ENCODE measurements around the gene RGS14. TPM values are rescaled to one million over a fixed set of nuclear protein-coding genes. Genes with fewer than 3 reads are reported as not detected.

The RGS14 gene
- total RNA-seq, 1 experiment from 2014 or later, result 11.9 TPM

DNA sequence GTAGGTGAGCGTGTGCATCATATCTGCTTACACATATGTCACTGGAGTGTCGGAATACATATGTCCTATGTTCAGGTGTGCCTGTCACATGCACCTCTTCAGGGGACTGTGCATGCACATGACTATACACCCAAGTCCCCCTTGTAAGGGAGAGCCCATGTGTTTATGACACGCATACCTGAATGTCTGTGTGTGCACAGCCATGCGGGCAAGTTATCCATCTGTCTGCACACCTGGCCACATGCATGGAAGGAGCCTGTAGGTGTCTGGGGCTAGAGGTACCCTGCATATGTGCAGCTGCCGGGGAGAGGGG lies 622 bp upstream of the RGS14 start:
- Histone ChIP-seq H3K4me2 (no peak overlapping the region), H2AFZ (no peak overlapping the region), H3K4me1 (replicated peaks; ENCODE audit: insufficient read depth) (peaks cover 3% of the 10 kb centered on the region; the same call in 1 of the 2 replicates)

DNA sequence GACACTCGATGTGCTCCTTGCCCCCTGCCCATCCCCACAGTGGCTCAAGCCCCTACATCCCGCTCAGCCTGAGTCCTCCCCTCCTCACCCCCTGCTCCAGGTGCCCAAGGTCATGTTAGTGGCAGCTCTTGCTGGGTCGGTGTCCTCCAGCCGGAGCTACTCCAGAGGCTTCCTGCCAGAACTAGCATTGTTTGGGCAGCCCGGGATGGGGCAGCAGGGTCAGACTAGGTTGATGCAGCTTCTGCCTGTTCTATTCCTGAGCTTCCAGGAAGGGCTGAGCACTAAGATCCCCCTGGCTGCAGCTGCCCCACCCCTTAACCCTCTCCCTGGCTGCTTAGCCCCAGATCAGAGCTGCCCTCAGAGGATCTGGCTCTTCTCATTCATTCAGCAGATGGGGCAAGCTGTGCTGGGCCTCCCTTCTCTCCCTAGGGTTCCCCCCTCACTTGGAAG lies 671 bp downstream of the RGS14 start:
- H3K79me2 ChIP-seq (ENCODE audit: low read depth), result no peaks in the 10 kb centered on the region
- no peak overlapping the region for H3K4me2 ChIP-seq
- no peaks in the 10 kb centered on the region for H3K9me2 ChIP-seq (ENCODE audit: insufficient read depth)
- H3K4me1 ChIP-seq (replicated peaks; ENCODE audit: insufficient read depth), result 0 out of 2 replicates have a peak, but pooled peaks cover 2% of the 10 kb centered on the region
- H3K36me3 ChIP-seq (ENCODE audit: low read depth), result no peaks in the 10 kb centered on the region
- H4K20me1 ChIP-seq (ENCODE audit: insufficient read depth), result no peaks in the 10 kb centered on the region
- H2AFZ ChIP-seq, result no peak overlapping the region
- no peak overlapping the region for H3K4me3 ChIP-seq
- H3F3A ChIP-seq (ENCODE audit: insufficient read depth, low read depth), result 0 out of 2 replicates have a peak, but pooled peaks cover 7% of the 10 kb centered on the region
- ChIA-PET POLR2A (ENCODE audit: unreplicated experiment) (interaction anchor here (0.6 kb wide), 2 partner anchors 99 to 123 kb away, joined by 6 to 7 read pairs; no protein-coding TSS in a partner anchor), CTCF (no interaction called here)
- no peak for DNase-seq
- BruUV-seq (replicated peaks), result no TSS peak
- intact Hi-C loops (cut with micrococcal nuclease; ENCODE audit: unreplicated experiment), result no loop called here
- TF ChIP-seq, protein P1, sequence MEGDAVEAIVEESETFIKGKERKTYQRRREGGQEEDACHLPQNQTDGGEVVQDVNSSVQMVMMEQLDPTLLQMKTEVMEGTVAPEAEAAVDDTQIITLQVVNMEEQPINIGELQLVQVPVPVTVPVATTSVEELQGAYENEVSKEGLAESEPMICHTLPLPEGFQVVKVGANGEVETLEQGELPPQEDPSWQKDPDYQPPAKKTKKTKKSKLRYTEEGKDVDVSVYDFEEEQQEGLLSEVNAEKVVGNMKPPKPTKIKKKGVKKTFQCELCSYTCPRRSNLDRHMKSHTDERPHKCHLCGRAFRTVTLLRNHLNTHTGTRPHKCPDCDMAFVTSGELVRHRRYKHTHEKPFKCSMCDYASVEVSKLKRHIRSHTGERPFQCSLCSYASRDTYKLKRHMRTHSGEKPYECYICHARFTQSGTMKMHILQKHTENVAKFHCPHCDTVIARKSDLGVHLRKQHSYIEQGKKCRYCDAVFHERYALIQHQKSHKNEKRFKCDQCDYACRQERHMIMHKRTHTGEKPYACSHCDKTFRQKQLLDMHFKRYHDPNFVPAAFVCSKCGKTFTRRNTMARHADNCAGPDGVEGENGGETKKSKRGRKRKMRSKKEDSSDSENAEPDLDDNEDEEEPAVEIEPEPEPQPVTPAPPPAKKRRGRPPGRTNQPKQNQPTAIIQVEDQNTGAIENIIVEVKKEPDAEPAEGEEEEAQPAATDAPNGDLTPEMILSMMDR (conservative IDR thresholded peaks at IDR 0.05), result no peak
- TF ChIP-seq EZH2 (IDR thresholded peaks at IDR 0.05; ENCODE audit: low read depth), result no peak
- no peaks in the 10 kb centered on the region for H3K9me3 ChIP-seq (ENCODE audit: insufficient read depth, low read depth)
- H3K27ac ChIP-seq, result no peak overlapping the region
- H3K27me3 ChIP-seq (ENCODE audit: insufficient read depth, low read depth), result peaks cover 14% of the 10 kb centered on the region; the same call in 1 of the 2 replicates

More for the DNA sequence above, 622 bp upstream of the RGS14 start:
- Histone ChIP-seq H3K9me3 (ENCODE audit: insufficient read depth, low read depth) (no peaks in the 10 kb centered on the region), H3K36me3 (ENCODE audit: low read depth) (no peaks in the 10 kb centered on the region), H3K27me3 (ENCODE audit: insufficient read depth, low read depth) (peaks cover 14% of the 10 kb centered on the region; the same call in 1 of the 2 replicates), H3K79me2 (ENCODE audit: low read depth) (no peaks in the 10 kb centered on the region), H3K27ac (no peak overlapping the region), H3K4me3 (no peak overlapping the region), H3F3A (ENCODE audit: insufficient read depth, low read depth) (0 out of 2 replicates have a peak, but pooled peaks cover 6% of the 10 kb centered on the region), H3K9me2 (ENCODE audit: insufficient read depth) (no peaks in the 10 kb centered on the region), H4K20me1 (ENCODE audit: insufficient read depth) (no peaks in the 10 kb centered on the region)
- no TSS peak for BruUV-seq (replicated peaks)
- intact Hi-C loops (cut with micrococcal nuclease; ENCODE audit: unreplicated experiment), result no loop called here
- ChIA-PET POLR2A (ENCODE audit: unreplicated experiment) (no interaction called here), CTCF (no interaction called here)
- TF ChIP-seq, protein P1 (conservative IDR thresholded peaks at IDR 0.05), result no peak
- no peak for TF ChIP-seq EZH2 (IDR thresholded peaks at IDR 0.05; ENCODE audit: low read depth)
- DNase-seq, result no peak

DNA sequence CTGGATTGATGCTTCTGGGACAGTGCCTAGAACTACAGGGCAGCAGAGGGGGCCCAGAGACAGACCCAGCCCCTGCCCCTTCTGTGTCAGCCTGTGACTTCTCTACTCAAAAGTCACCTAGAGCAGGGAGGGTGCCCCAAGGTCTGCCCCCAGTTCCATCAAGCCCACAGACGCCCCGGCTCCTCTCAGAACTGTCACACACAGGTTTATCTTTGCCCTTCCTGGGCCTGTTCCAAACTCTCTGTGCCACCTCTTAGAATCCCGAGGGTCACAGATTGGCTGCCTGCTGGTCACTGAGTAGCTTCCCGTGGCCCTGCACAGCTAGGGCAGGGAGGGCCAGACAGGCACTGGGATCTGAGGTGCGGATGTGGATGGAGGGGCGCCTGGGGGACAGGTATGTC lies 1.7 kb downstream of the RGS14 start:
- ChIA-PET CTCF (no interaction called here), POLR2A (ENCODE audit: unreplicated experiment) (no interaction called here)
- H3K4me1 ChIP-seq (replicated peaks; ENCODE audit: insufficient read depth), result 0 out of 2 replicates have a peak, but pooled peaks cover 4% of the 10 kb centered on the region
- no peak overlapping the region for H3K4me2 ChIP-seq
- no peaks in the 10 kb centered on the region for H3K9me2 ChIP-seq (ENCODE audit: insufficient read depth)
- no peak overlapping the region for H2AFZ ChIP-seq
- H3K27ac ChIP-seq, result no peak overlapping the region
- H3K4me3 ChIP-seq, result no peak overlapping the region
- intact Hi-C loops (cut with micrococcal nuclease; ENCODE audit: unreplicated experiment), result no loop called here
- no TSS peak for BruUV-seq (replicated peaks)
- DNase-seq, result no peak
- H3K27me3 ChIP-seq (ENCODE audit: insufficient read depth, low read depth), result peaks cover 14% of the 10 kb centered on the region; the same call in 1 of the 2 replicates
- no peaks in the 10 kb centered on the region for H3K36me3 ChIP-seq (ENCODE audit: low read depth)
- H3K79me2 ChIP-seq (ENCODE audit: low read depth), result no peaks in the 10 kb centered on the region
- 0 out of 2 replicates have a peak, but pooled peaks cover 7% of the 10 kb centered on the region for H3F3A ChIP-seq (ENCODE audit: insufficient read depth, low read depth)
- H3K9me3 ChIP-seq (ENCODE audit: insufficient read depth, low read depth), result no peaks in the 10 kb centered on the region
- no peaks in the 10 kb centered on the region for H4K20me1 ChIP-seq (ENCODE audit: insufficient read depth)
- TF ChIP-seq, protein P1 (conservative IDR thresholded peaks at IDR 0.05), result no peak
- no peak for TF ChIP-seq EZH2 (IDR thresholded peaks at IDR 0.05; ENCODE audit: low read depth)

Data from PC-9 (cell line).